ENCODE measurements around the gene HES1. TPM values are rescaled to one million over a fixed set of nuclear protein-coding genes. Genes with fewer than 3 reads are reported as not detected.

The HES1 gene
- total RNA-seq, 1 donor from 2014 or later, result 100 TPM

- DNase-seq (ENCODE audit: extremely low spot score, unreplicated experiment), result no peak
- Mint-ChIP-seq H3K27ac (no peak overlapping the region), H3K9me3 (peaks cover 8% of the 10 kb centered on the region), H3K36me3 (no peaks in the 10 kb centered on the region), H3K27me3 (peaks cover 3% of the 10 kb centered on the region), H3K4me1 (ENCODE audit: unreplicated experiment) (peaks cover 36% of the 10 kb centered on the region), H3K4me3 (peak overlapping the region; percentile 64)
- no peak for TF ChIP-seq CTCF (conservative IDR thresholded peaks at IDR 0.05)
These were observed 40.5 kb downstream of the HES1 start for GRCh38 chr3:194176274-194176991.

GRCh38 chr3:194177141-194177540 is 41.2 kb downstream of the HES1 start:
- Mint-ChIP-seq H3K4me1 (ENCODE audit: unreplicated experiment) (peaks cover 40% of the 10 kb centered on the region), H3K27me3 (peaks cover 3% of the 10 kb centered on the region), H3K9me3 (peaks cover 7% of the 10 kb centered on the region), H3K27ac (no peak overlapping the region), H3K36me3 (no peaks in the 10 kb centered on the region), H3K4me3 (no peak overlapping the region)
- no peak for TF ChIP-seq CTCF (conservative IDR thresholded peaks at IDR 0.05)
- DNase-seq (ENCODE audit: extremely low spot score, unreplicated experiment), result no peak

- TF ChIP-seq CTCF (conservative IDR thresholded peaks at IDR 0.05), result no peak
- Mint-ChIP-seq H3K4me1 (ENCODE audit: unreplicated experiment) (peaks cover 42% of the 10 kb centered on the region), H3K9me3 (no peaks in the 10 kb centered on the region), H3K27ac (no peak overlapping the region), H3K36me3 (no peaks in the 10 kb centered on the region), H3K4me3 (no peak overlapping the region), H3K27me3 (peaks cover 3% of the 10 kb centered on the region)
- DNase-seq (ENCODE audit: extremely low spot score, unreplicated experiment), result no peak
These were observed 42.2 kb downstream of the HES1 start for GRCh38 chr3:194178128-194178527.

GRCh38 chr3:194178669-194179068 is 42.7 kb downstream of the HES1 start:
- H3K9me3 Mint-ChIP-seq, result no peaks in the 10 kb centered on the region
- peaks cover 43% of the 10 kb centered on the region for H3K4me1 Mint-ChIP-seq (ENCODE audit: unreplicated experiment)
- H3K27me3 Mint-ChIP-seq, result peaks cover 3% of the 10 kb centered on the region
- no peak overlapping the region for H3K4me3 Mint-ChIP-seq
- no peak overlapping the region for H3K27ac Mint-ChIP-seq
- no peaks in the 10 kb centered on the region for H3K36me3 Mint-ChIP-seq
- DNase-seq (ENCODE audit: extremely low spot score, unreplicated experiment), result no peak
- no peak for TF ChIP-seq CTCF (conservative IDR thresholded peaks at IDR 0.05)

- no peaks in the 10 kb centered on the region for H3K9me3 Mint-ChIP-seq
- DNase-seq (ENCODE audit: extremely low spot score, unreplicated experiment), result no peak
- H3K36me3 Mint-ChIP-seq, result no peaks in the 10 kb centered on the region
- H3K27me3 Mint-ChIP-seq, result peaks cover 3% of the 10 kb centered on the region
- H3K4me3 Mint-ChIP-seq, result no peak overlapping the region
- peaks cover 50% of the 10 kb centered on the region for H3K4me1 Mint-ChIP-seq (ENCODE audit: unreplicated experiment)
- H3K27ac Mint-ChIP-seq, result no peak overlapping the region
- no peak for TF ChIP-seq CTCF (conservative IDR thresholded peaks at IDR 0.05)
These were observed 44.6 kb downstream of the HES1 start for GRCh38 chr3:194180570-194180969.

All from type B pancreatic cell (in vitro differentiated cells).